NCI-H1048 (cell line): Measurements from ENCODE around the gene DHX16.
"Not testable (repeated sequence)": the region's sequence is repeated elsewhere in the genome, so short reads cannot be mapped to it uniquely, and the experiment has no call there.

ENCODE experiments used
- DNase-seq: peaks from one replicate; lab custom pipeline; 2025; lab: John Stamatoyannopoulos, UW

The DHX16 gene

GRCh38 chr6:30678964-30679726 is 6.3 kb upstream of the DHX16 start:
- DNase-seq, result peak; percentile 46

- no peak for DNase-seq
These were observed 4.0 kb upstream of the DHX16 start for GRCh38 chr6:30676660-30677285.

GRCh38 chr6:30670760-30671527 is 1.9 kb downstream of the DHX16 start:
- no peak for DNase-seq

- DNase-seq, result not testable (repeated sequence)
These were observed 6.5 kb downstream of the DHX16 start for GRCh38 chr6:30666300-30666699.

DNA sequence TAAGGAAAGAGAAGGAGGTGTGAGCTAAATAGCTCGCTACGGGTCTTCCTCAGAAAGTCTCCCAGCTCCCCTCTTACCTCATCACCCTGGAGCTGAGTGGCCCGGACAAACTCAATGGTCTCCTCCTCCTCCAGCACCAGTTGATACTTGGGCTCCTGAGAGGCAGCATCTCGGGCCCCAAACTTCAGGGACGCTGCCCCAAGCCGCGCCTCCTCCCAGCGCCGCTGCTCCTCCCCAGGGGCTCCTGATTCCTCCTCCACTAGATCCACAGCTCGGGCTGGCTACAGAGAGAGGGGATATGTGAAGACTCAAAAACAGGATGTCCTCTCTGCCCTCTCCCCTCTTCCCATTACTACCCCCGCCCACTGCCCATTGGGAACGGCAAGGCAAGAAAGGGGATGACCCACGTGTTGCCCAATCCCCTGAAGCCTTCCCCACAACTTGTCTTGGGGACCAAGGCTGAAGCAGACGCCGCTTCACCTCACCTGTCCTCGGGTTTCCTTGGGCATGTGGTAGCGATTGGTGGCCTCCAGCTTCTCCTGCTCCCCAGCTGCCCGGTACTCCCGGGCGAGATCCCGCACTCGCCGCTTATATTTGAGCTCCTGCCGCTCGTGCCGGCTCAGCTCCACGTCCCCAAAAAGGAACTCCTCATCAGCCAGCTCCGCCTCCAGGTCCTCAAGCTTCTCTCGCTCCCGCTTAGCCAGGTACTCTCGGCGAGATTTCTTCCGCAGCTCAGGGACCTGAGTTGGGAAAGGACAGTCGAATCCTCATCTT is 7.6 kb downstream of the DHX16 start:
- no peak for DNase-seq

DNA sequence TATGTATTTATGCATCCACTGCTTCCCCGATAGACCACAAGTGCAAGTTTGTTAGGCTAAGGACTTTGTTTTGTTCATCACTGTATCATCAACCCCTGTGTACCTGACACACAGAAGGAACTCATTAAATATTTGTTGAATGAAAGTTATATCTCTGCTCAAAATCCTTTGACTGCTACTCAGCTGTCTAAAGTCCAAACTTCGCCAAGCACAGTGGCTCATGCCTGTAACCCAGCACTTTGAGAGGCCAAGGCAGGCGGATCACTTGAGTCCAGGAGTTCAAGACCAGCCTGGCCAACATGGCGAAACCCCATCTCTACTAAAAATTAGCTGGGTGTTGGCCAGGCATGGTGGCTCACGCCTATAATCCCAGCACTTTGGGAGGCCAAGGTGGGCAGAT is 14.9 kb downstream of the DHX16 start:
- not testable (repeated sequence) for DNase-seq

- DNase-seq, result no peak
These were observed 15.4 kb downstream of the DHX16 start for GRCh38 chr6:30657454-30657853.

GRCh38 chr6:30656513-30656912 is 16.3 kb downstream of the DHX16 start:
- DNase-seq, result no peak

DNA sequence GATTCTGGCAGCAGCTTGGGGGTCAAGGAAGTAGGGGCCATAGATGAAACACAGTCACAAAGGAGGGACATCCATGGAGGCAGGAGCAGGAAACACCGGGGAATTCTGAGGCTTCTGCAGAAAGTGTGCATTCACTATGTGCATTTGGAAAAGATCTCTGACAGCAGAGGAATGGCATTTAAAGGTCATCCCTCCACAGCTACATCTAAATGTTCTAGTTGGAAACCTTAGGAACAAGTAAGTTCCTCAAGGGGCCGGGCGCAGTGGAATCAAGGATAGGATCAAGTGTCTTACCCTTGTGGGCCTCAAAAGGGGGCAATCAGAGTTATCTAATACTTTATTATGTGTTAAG is 17.1 kb downstream of the DHX16 start:
- no peak for DNase-seq

- DNase-seq, result no peak
These were observed 17.7 kb downstream of the DHX16 start for GRCh38 chr6:30654798-30655742.

DNA sequence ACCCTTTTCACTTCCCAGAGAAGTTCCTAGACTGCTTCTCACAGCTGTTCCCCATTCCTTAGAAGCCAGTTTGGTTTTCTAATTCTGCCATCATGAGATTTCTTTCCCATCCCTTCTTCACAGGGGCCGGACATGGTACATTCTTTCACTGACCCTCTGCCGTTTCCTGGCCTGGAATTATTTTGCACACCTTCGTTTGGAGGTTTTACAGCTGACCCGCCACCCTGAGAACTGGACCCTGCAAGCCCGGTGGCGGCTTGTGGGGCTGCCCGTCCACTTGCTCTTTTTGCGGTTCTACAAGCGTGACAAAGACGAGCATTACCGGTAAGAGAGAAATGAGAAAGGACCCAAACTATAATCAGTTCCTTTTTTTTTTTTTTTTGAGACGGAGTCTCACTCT is 21.7 kb downstream of the DHX16 start:
- DNase-seq, result no peak

GRCh38 chr6:30647242-30648116 is 25.3 kb downstream of the DHX16 start:
- DNase-seq, result peak; percentile 67

GRCh38 chr6:30646450-30647241 is 26.2 kb downstream of the DHX16 start, which contains the start of gene C6orf136:
Gene C6orf136 (plus strand): TSS chr6:30647133. CDS start chr6:30647232, 99 bp downstream.
- DNase-seq, result peak; percentile 72

GRCh38 chr6:30645989-30646388 is 26.8 kb downstream of the DHX16 start:
- no peak for DNase-seq

DNA sequence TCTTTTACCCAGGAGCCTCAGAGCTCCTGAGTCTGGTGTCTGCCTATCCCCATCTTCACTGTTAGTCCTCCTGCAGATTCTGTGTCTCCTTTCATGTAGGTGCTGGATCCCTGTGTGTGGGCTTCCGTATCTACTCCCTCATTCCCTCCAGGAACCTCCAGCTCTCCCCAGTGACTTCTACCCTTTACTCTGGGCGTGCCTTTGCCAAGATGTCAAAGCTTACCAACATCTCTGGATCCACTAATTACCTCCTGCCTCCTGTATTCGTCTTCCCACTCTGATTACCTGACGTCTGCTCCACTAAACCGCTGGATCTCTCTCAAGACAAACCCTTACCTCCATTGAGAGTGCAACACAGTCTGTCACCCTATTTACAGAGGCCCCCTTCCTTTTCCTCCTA is 28.0 kb downstream of the DHX16 start:
- DNase-seq, result no peak

DNA sequence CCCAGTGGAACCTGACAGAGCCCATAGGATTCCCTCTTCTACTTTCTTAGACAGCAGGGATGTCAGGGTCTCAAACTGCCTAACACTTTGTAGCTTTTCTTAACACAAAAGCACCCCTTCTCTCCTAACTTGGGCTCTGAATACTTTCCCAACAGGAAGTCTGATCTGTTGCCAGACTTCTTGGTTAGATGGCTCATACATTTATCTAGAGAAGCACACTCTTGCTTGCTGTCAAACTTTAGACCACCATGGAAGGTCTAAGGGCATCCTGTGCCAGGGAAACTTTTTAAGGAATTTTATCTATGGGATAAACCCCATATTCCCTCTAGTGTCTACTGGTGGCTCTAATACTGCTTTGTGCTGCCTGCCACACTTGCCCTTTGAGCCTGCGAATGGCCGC is 29.1 kb downstream of the DHX16 start:
- DNase-seq, result no peak

DNA sequence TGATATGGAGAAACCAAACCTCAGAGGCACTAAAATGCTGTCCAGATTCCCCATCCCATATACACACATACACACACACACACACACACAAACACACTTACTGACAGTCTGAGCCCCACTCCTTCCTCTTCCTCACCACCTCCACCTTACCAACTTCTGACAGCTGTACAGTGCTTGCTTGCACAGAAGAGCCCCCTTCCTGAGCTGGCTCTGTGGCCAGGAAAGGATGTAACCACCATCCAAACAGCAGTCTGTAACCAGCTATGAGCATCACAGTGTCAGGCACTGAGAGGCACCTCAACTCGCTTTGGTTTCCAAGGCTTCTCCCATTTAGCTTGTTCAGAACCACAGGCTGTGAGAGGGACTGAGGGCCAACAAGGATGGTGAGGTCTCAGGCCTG is 31.8 kb downstream of the DHX16 start:
- DNase-seq, result no peak

DNA sequence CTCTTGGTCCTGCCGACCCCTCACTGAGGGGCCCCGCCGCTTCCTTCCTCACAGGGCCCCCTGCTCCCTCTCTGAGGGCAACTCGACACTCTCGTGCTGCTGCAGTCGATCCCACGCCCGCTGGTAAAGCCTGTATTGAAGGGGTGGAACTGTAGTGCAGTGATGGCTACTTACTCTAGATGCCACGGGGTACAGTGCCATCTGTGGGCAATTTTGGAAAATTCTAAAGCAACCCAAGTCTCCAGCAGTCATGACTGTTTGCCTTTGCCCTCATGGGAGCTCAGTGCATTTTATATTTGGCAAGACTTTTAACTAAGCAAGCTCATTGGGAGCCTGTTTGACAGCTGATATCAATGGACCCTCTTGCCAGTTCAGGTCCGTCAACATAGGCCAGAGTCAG is 32.3 kb downstream of the DHX16 start:
- no peak for DNase-seq

DNA sequence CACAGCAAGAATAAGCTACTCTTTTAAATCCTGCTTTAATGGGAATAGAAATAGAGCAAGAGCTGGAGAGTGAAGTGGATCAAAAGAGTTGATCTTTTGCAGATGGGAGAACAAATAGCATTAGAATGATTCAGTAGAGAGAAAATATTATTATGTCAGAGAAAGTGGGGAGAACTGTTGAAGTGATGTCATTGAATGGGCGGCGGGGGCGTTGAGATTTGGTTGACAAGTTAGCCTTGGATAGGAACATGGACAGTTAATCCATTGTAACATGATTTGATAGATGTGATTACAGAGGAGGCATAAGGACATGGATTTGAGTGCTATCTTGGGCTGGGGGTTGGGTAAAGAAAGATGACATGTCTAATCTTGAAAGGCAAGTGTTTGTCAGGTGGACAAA is 37.0 kb downstream of the DHX16 start:
- no peak for DNase-seq
